H9 (cell line): ENCODE measurements around the gene MGAT5. TPM values are rescaled to one million over a fixed set of nuclear protein-coding genes. Genes with fewer than 3 reads are reported as not detected.

Experiments
- DNase-seq: peaks from one replicate; pipeline ENCODE4 v3.0.0-alpha.2; 2017
- H2AFZ ChIP-seq: one replicate; pipeline ENCODE4 v1.6.1; 2013; ENCODE audit warnings: mild to moderate bottlenecking, low read length, control low read depth, moderate library complexity
- H2AK5ac ChIP-seq: 2 replicates; pipeline ENCODE4 v1.6.1; 2013; ENCODE audit warnings: low read length, control low read depth, mixed read lengths; ENCODE audit not compliant: insufficient read length
- H2BK120ac ChIP-seq: one replicate; pipeline ENCODE4 v1.6.1; 2013; ENCODE audit warnings: low read depth, mild to moderate bottlenecking, low read length, control low read depth, inconsistent platforms; ENCODE audit not compliant: poor library complexity, severe bottlenecking
- H2BK12ac ChIP-seq: 2 replicates; pipeline ENCODE4 v1.6.1; 2013; ENCODE audit warnings: low read length, control low read depth, mixed read lengths, low read depth; ENCODE audit not compliant: insufficient read length
- H2BK15ac ChIP-seq: 2 replicates; pipeline ENCODE4 v1.6.1; 2013; ENCODE audit warnings: low read depth, low read length, control low read depth
- H2BK20ac ChIP-seq: one replicate; pipeline ENCODE4 v1.6.1; 2013; ENCODE audit warnings: low read depth, mild to moderate bottlenecking, low read length, control low read depth, inconsistent platforms; ENCODE audit not compliant: poor library complexity, severe bottlenecking
- H2BK5ac ChIP-seq: 2 replicates; pipeline ENCODE4 v1.6.1; 2013; ENCODE audit warnings: low read length, control low read depth, mixed read lengths; ENCODE audit not compliant: insufficient read length
- H3K14ac ChIP-seq: 2 replicates; pipeline ENCODE4 v1.6.1; 2013; ENCODE audit warnings: low read length, control low read depth; ENCODE audit not compliant: insufficient read depth
- H3K18ac ChIP-seq: 2 replicates; pipeline ENCODE4 v1.6.1; 2013; ENCODE audit warnings: low read depth, mild to moderate bottlenecking, mixed read lengths, low read length, control low read depth; ENCODE audit not compliant: insufficient read length
- H3K23ac ChIP-seq: 2 replicates; pipeline ENCODE4 v1.6.1; 2013; ENCODE audit warnings: low read length, control low read depth, mixed read lengths, low read depth; ENCODE audit not compliant: insufficient read length
- H3K23me2 ChIP-seq: 2 replicates; pipeline ENCODE4 v1.6.1; 2013; ENCODE audit warnings: low read depth, mild to moderate bottlenecking, mixed read lengths, low read length, control low read depth; ENCODE audit not compliant: insufficient read length, poor library complexity, severe bottlenecking
- H3K27ac ChIP-seq: 2 replicates; pipeline ENCODE4 v1.5.1; 2013; ENCODE audit warnings: low read length, control low read depth, mixed read lengths, low read depth; ENCODE audit not compliant: insufficient read length
- H3K27me3 ChIP-seq: 2 replicates; pipeline ENCODE4 v1.6.1; 2013; ENCODE audit warnings: low read length, control low read depth, inconsistent platforms; ENCODE audit not compliant: insufficient read depth
- H3K4ac ChIP-seq: 2 replicates; pipeline ENCODE4 v1.6.1; 2013; ENCODE audit warnings: low read depth, mild to moderate bottlenecking, control low read depth, inconsistent platforms, low read length, moderate library complexity
- H3K4me1 ChIP-seq: 2 replicates; pipeline ENCODE4 v1.6.1; 2013; ENCODE audit warnings: low read length, control low read depth, inconsistent platforms; ENCODE audit not compliant: insufficient read depth
- H3K4me2 ChIP-seq: 2 replicates; pipeline ENCODE4 v1.6.1; 2013; ENCODE audit warnings: low read length, control low read depth, mixed read lengths; ENCODE audit not compliant: insufficient read length, insufficient read depth
- H3K56ac ChIP-seq: 2 replicates; pipeline ENCODE4 v1.6.1; 2013; ENCODE audit warnings: low read depth, mild to moderate bottlenecking, mixed read lengths, low read length, control low read depth; ENCODE audit not compliant: insufficient read length
- H3K79me1 ChIP-seq: 2 replicates; pipeline ENCODE4 v1.6.1; 2013; ENCODE audit warnings: low read depth, mild to moderate bottlenecking, moderate library complexity, low read length, control low read depth, inconsistent platforms; ENCODE audit not compliant: insufficient read depth, poor library complexity, severe bottlenecking
- H3K79me2 ChIP-seq: 2 replicates; pipeline ENCODE4 v1.6.1; 2013; ENCODE audit warnings: low read length, control low read depth, inconsistent platforms; ENCODE audit not compliant: insufficient read depth
- H3K9ac ChIP-seq: 2 replicates; pipeline ENCODE4 v1.6.1; 2013; ENCODE audit warnings: low read length, control low read depth, mixed read lengths; ENCODE audit not compliant: insufficient read length; ENCODE audit errors: extremely low read depth
- H3K9me3 ChIP-seq: one replicate; pipeline ENCODE4 v1.6.1; 2013; ENCODE audit warnings: low read depth, low read length, inconsistent platforms; ENCODE audit not compliant: control insufficient read depth
- H3T11ph ChIP-seq: one replicate; pipeline ENCODE4 v1.6.1; 2013; ENCODE audit warnings: mild to moderate bottlenecking, low read length, control low read depth, inconsistent platforms
- H4K20me1 ChIP-seq: one replicate; pipeline ENCODE4 v1.6.1; 2013; ENCODE audit not compliant: control insufficient read depth, insufficient read length, insufficient read depth
- H4K5ac ChIP-seq: 2 replicates; pipeline ENCODE4 v1.6.1; 2013; ENCODE audit warnings: low read depth, mild to moderate bottlenecking, mixed read lengths, low read length, control low read depth; ENCODE audit not compliant: insufficient read length
- H4K8ac ChIP-seq: replicated peaks from 2 replicates; pipeline ENCODE4 v1.6.1; 2013; ENCODE audit warnings: low read length, control low read depth, mixed read lengths, low read depth; ENCODE audit not compliant: insufficient read length
- H4K91ac ChIP-seq: 2 replicates; pipeline ENCODE4 v1.6.1; 2013; ENCODE audit warnings: low read depth, mild to moderate bottlenecking, moderate library complexity, mixed read lengths, low read length, control low read depth; ENCODE audit not compliant: insufficient read length
- H3K27ac Mint-ChIP-seq, 3 experiments: 2 replicates in 2 of 3; 3 replicates in 1 of 3; pipeline ENCODE4 v1.8.0; 2020 to 2021; ENCODE audit warnings: mixed read lengths in 3 of 3, mild to moderate bottlenecking in 1 of 3, moderate library complexity in 1 of 3
- H3K27me3 Mint-ChIP-seq: 2 replicates; pipeline ENCODE4 v1.8.0; 2021; ENCODE audit warnings: low read depth, mild to moderate bottlenecking, moderate library complexity, mixed read lengths
- H3K36me3 Mint-ChIP-seq, 3 experiments: 2 replicates in 2 of 3; 3 replicates in 1 of 3; pipeline ENCODE4 v1.8.0; 2020 to 2021; ENCODE audit warnings: low read depth in 3 of 3, mixed read lengths in 3 of 3; ENCODE audit not compliant: insufficient read depth in 1 of 3
- H3K4me1 Mint-ChIP-seq, 2 experiments: 2 replicates each; pipeline ENCODE4 v1.8.0; 2020; ENCODE audit warnings: mixed read lengths in 2 of 2
- H3K4me3 Mint-ChIP-seq, 2 experiments: 2 replicates in 1 of 2; 3 replicates in 1 of 2; pipeline ENCODE4 v1.8.0; 2020 to 2021; ENCODE audit warnings: mild to moderate bottlenecking in 2 of 2, mixed read lengths in 2 of 2, moderate library complexity in 1 of 2
- H3K9me3 Mint-ChIP-seq, 2 experiments: 2 replicates in 1 of 2; 3 replicates in 1 of 2; pipeline ENCODE4 v1.8.0; 2020; ENCODE audit warnings: mild to moderate bottlenecking in 2 of 2, mixed read lengths in 2 of 2, moderate library complexity in 1 of 2
- WGBS: extraction: QIAGEN DNeasy Blood & Tissue Kit; methylation state at CpG from one replicate; pipeline ENCODE4 v1.1.7; 2013; ENCODE audit warnings: missing lambda C conversion rate, low lambda C conversion rate, mixed read lengths; ENCODE audit not compliant: insufficient read length; ENCODE audit errors: extremely low coverage; 5-methylcytosine and 5-hydroxymethylcytosine counted together
- total RNA-seq: library from RNA; stranded (reverse); gene quantifications from 2 replicates; pipeline ENCODE4 v1.2.1, GENCODE V29; 2021
- TF ChIP-seq, protein P1 (sequence below): fragments of 200-600 bp; sonication (generic); conservative IDR thresholded peaks from 3 replicates; pipeline ENCODE4 v1.8.0; 2021; ENCODE audit warnings: antibody characterized with exemption, mild to moderate bottlenecking

The MGAT5 gene
- total RNA-seq, 1 experiment from 2014 or later: 25.7 TPM

DNA sequence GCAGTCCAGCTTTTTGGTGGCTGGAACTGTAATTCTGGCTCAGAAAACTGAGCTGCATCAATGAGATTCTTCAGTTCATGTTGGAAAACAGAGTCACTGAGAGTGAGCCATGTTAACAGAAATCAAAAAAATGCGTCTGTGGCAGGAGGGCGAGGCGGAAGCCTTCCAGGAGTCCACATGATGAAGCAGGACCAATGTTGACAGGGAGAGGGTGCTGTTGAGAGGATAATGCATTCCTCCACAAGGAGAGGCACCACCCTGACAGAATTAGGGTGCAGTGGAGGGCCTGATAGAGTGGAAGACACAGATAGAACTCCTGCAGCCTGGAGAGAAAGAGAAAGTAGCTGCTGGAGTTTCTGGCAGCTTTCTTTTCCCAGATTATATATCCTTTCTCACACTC lies 111.5 kb downstream of the MGAT5 start:
- no CpG with 5 or more reads among the region's 3 CpGs for WGBS
- Histone ChIP-seq H3K18ac (no peak overlapping the region), H3K9ac (no peak overlapping the region), H4K8ac (no peak overlapping the region), H3K79me2 (no peaks in the 10 kb centered on the region), H2AFZ (no peak overlapping the region), H4K5ac (no peak overlapping the region), H2BK120ac (no peak overlapping the region), H3K27ac (no peak overlapping the region), H3K14ac (no peak overlapping the region), H3T11ph (no peak overlapping the region), H3K79me1 (no peaks in the 10 kb centered on the region), H2BK5ac (no peak overlapping the region), H3K27me3 (no peaks in the 10 kb centered on the region), H3K23me2 (no peaks in the 10 kb centered on the region), H3K23ac (no peak overlapping the region), H3K4me1 (no peaks in the 10 kb centered on the region), H2AK5ac (no peak overlapping the region), H3K9me3 (no peaks in the 10 kb centered on the region), H2BK12ac (no peak overlapping the region), H4K91ac (no peak overlapping the region), H4K20me1 (no peaks in the 10 kb centered on the region), H2BK15ac (no peak overlapping the region), H3K4me2 (no peak overlapping the region), H3K4ac (no peak overlapping the region), H3K56ac (no peak overlapping the region), H2BK20ac (no peak overlapping the region)
- Mint-ChIP-seq H3K36me3 (peaks cover 0 to 10% (median 0%) of the 10 kb centered on the region in 3 experiments; a peak in 5 of 7 replicates), H3K27ac (no peak overlapping the region), H3K4me1 (peaks cover 14 to 16% of the 10 kb centered on the region in 2 experiments), H3K4me3 (no peak overlapping the region; a peak in 1 of 5 replicates), H3K27me3 (no peaks in the 10 kb centered on the region), H3K9me3 (no peaks in the 10 kb centered on the region)
- TF ChIP-seq, protein P1, sequence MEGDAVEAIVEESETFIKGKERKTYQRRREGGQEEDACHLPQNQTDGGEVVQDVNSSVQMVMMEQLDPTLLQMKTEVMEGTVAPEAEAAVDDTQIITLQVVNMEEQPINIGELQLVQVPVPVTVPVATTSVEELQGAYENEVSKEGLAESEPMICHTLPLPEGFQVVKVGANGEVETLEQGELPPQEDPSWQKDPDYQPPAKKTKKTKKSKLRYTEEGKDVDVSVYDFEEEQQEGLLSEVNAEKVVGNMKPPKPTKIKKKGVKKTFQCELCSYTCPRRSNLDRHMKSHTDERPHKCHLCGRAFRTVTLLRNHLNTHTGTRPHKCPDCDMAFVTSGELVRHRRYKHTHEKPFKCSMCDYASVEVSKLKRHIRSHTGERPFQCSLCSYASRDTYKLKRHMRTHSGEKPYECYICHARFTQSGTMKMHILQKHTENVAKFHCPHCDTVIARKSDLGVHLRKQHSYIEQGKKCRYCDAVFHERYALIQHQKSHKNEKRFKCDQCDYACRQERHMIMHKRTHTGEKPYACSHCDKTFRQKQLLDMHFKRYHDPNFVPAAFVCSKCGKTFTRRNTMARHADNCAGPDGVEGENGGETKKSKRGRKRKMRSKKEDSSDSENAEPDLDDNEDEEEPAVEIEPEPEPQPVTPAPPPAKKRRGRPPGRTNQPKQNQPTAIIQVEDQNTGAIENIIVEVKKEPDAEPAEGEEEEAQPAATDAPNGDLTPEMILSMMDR: peak; percentile 57
- peak; percentile 43 for DNase-seq
